HG03469 (cell line): ENCODE data around the gene GRIP1.
"Not testable (repeated sequence)": the region's sequence is repeated elsewhere in the genome, so short reads cannot be mapped to it uniquely, and the experiment has no call there.

Experiments
- ATAC-seq: cut with Tn5 transposase; IDR thresholded peaks from one replicate; pipeline ENCODE4 v1.9.1; 2021; ENCODE audit warnings: mild to moderate bottlenecking, moderate library complexity, moderate number of reproducible peaks; ENCODE audit not compliant: unreplicated experiment

The GRIP1 gene

GRCh38 chr12:66548338-66549049 lies 130.4 kb downstream of the GRIP1 start:
- no peak for ATAC-seq

GRCh38 chr12:66541426-66541825 lies 137.4 kb downstream of the GRIP1 start:
- no peak for ATAC-seq

GRCh38 chr12:66539431-66539830 lies 139.4 kb downstream of the GRIP1 start:
- no peak for ATAC-seq

GRCh38 chr12:66538970-66539369 lies 139.9 kb downstream of the GRIP1 start:
- no peak for ATAC-seq

GRCh38 chr12:66537876-66538275 lies 141.0 kb downstream of the GRIP1 start:
- ATAC-seq, result no peak

GRCh38 chr12:66533767-66534166 lies 145.1 kb downstream of the GRIP1 start:
- ATAC-seq, result no peak

- ATAC-seq, result no peak
Measured at GRCh38 chr12:66531766-66532165, 147.1 kb downstream of the GRIP1 start.

- ATAC-seq, result no peak
Measured at GRCh38 chr12:66529934-66530333, 148.9 kb downstream of the GRIP1 start.

GRCh38 chr12:66516561-66516960 lies 162.3 kb downstream of the GRIP1 start:
- no peak for ATAC-seq

- no peak for ATAC-seq
Measured at GRCh38 chr12:66516133-66516532, 162.7 kb downstream of the GRIP1 start.

GRCh38 chr12:66514581-66514980 lies 164.3 kb downstream of the GRIP1 start:
- no peak for ATAC-seq

GRCh38 chr12:66508025-66508424 lies 170.9 kb downstream of the GRIP1 start:
- ATAC-seq, result no peak

GRCh38 chr12:66503746-66504145 lies 175.1 kb downstream of the GRIP1 start:
- no peak for ATAC-seq

GRCh38 chr12:66502911-66503310 lies 176.0 kb downstream of the GRIP1 start:
- no peak for ATAC-seq

GRCh38 chr12:66500841-66501240 lies 178.0 kb downstream of the GRIP1 start:
- peak; percentile 84 for ATAC-seq

GRCh38 chr12:66500091-66500490 lies 178.8 kb downstream of the GRIP1 start:
- no peak for ATAC-seq

GRCh38 chr12:66499000-66499399 lies 179.9 kb downstream of the GRIP1 start:
- no peak for ATAC-seq

- not testable (repeated sequence) for ATAC-seq
Measured at GRCh38 chr12:66498059-66498458, 180.8 kb downstream of the GRIP1 start.

- ATAC-seq, result no peak
Measured at GRCh38 chr12:66497008-66497897, 181.6 kb downstream of the GRIP1 start.

GRCh38 chr12:66496595-66496994 lies 182.3 kb downstream of the GRIP1 start:
- no peak for ATAC-seq

GRCh38 chr12:66495709-66496108 lies 183.2 kb downstream of the GRIP1 start:
- no peak for ATAC-seq

- ATAC-seq, result no peak
Measured at GRCh38 chr12:66493819-66494218, 185.1 kb downstream of the GRIP1 start.
